Measurements from ENCODE around the gene DTNB. TPM values are rescaled to one million over a fixed set of nuclear protein-coding genes. Genes with fewer than 3 reads are reported as not detected.

DTNB gene
- total RNA-seq, 2 donors from 2014 or later, result 4.3 to 4.4 TPM

DNA sequence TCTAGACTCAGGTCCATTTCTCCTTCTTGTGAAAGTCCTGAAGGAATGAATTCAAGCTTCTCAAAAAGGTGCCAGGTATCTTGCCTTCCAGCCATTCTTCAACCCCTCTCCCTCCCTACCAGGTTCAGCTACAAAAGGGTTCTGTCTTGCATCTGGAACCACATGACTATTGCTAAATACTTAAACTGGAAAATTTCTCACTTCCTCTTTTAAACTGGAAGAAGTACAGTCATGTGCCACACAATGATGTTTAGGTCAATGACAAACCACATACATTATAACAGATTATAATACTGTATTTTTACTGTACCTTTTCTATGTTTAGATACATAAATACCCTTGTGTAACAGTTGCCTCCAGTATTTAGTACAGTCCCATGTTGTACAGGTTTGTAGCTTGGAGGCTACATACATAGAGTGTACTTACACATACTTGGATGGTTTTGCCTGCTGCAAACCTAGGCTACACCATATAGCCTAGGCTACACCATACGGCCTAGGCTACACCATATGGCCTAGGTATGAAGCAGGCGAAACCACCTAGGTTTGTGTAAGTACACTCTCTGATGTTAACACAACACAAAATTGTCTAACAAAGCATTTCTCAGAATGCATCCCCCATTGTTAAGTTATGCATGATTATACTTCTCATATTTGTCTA is 189.6 kb downstream of the DTNB start:
- Histone ChIP-seq H3K9me3 (no peaks in the 10 kb centered on the region), H3K27me3 (no peaks in the 10 kb centered on the region), H3K4me1 (no peaks in the 10 kb centered on the region), H3K27ac (no peak overlapping the region), H3K4me3 (no peak overlapping the region), H3K36me3 (no peaks in the 10 kb centered on the region)
- DNase-seq (ENCODE audit: low spot score), result no peak
- TF ChIP-seq, protein P1, sequence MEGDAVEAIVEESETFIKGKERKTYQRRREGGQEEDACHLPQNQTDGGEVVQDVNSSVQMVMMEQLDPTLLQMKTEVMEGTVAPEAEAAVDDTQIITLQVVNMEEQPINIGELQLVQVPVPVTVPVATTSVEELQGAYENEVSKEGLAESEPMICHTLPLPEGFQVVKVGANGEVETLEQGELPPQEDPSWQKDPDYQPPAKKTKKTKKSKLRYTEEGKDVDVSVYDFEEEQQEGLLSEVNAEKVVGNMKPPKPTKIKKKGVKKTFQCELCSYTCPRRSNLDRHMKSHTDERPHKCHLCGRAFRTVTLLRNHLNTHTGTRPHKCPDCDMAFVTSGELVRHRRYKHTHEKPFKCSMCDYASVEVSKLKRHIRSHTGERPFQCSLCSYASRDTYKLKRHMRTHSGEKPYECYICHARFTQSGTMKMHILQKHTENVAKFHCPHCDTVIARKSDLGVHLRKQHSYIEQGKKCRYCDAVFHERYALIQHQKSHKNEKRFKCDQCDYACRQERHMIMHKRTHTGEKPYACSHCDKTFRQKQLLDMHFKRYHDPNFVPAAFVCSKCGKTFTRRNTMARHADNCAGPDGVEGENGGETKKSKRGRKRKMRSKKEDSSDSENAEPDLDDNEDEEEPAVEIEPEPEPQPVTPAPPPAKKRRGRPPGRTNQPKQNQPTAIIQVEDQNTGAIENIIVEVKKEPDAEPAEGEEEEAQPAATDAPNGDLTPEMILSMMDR (IDR thresholded peaks at IDR 0.05), result no peak

DNA sequence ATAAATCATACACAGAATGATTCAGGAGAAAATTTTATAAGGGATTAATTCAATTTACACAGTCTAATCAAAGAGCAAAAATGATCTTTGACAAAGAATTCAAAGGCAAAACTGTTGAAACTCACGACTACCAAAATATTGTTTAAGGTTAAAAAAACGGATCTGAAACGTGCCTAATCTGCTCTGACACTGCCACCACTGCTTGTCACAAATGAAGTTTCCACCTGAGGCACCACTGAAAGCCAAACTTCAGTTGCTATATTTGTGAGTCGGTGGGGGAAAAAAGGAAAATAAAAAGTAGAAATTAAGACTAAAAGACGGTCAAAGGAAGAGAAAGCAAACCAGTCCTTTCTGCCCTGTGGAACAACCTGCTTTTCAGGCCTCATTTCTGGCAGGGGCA is 191.0 kb downstream of the DTNB start:
- H3K27me3 ChIP-seq, result no peaks in the 10 kb centered on the region
- no peaks in the 10 kb centered on the region for H3K4me1 ChIP-seq
- no peaks in the 10 kb centered on the region for H3K36me3 ChIP-seq
- TF ChIP-seq, protein P1 (IDR thresholded peaks at IDR 0.05), result no peak
- H3K27ac ChIP-seq, result no peak overlapping the region
- H3K9me3 ChIP-seq, result no peaks in the 10 kb centered on the region
- H3K4me3 ChIP-seq, result no peak overlapping the region
- no peak for DNase-seq (ENCODE audit: low spot score)

DNA sequence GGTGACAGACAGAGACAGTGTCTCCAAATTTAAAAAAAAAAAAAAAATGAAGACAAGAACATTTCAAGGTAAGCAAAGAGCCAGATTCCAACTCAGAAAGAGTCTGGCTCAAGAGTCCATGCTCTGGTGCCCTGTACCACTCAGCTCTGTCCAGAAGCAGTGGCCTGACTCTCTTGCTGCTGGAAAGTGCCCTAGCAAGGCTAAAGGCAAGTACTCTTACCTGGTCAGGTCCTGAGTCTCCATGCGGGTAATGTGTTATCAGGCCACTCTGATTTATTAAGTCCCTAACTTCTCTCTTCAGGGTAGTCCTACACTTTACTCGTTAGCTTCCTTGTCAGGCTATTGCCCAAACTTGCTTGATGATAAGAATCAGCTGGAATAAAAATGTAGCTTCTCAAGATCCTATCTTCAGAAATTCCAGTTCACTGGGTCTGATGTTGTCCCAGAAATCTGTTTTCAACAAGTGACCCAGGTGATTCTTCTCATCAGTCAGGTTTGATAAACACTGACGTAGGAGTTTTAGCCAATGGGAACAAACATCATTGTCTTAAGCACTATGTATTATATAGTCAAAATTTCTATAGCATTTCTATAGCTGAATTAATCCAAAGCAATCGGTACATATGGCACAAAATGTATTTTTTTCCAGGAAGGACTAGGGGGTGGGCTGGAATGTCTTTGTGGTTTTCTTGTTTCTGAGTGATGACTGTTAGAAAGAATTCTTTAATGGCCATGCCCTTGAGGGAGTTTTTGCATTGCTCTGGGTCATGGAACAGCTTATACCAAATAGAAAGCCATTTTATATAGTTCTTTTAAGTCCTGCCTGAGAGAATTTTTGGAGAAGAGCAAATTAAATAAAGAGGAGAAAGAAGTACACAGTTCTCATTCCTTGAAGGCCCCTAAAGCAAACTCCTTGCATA is 191.7 kb downstream of the DTNB start:
- H3K4me3 ChIP-seq, result no peak overlapping the region
- TF ChIP-seq, protein P1 (IDR thresholded peaks at IDR 0.05), result no peak
- H3K36me3 ChIP-seq, result no peaks in the 10 kb centered on the region
- H3K9me3 ChIP-seq, result peaks cover 0 to 1% of the 10 kb centered on the region in 2 donors
- no peaks in the 10 kb centered on the region for H3K27me3 ChIP-seq
- no peaks in the 10 kb centered on the region for H3K4me1 ChIP-seq
- DNase-seq (ENCODE audit: low spot score), result no peak
- no peak overlapping the region for H3K27ac ChIP-seq

DNA sequence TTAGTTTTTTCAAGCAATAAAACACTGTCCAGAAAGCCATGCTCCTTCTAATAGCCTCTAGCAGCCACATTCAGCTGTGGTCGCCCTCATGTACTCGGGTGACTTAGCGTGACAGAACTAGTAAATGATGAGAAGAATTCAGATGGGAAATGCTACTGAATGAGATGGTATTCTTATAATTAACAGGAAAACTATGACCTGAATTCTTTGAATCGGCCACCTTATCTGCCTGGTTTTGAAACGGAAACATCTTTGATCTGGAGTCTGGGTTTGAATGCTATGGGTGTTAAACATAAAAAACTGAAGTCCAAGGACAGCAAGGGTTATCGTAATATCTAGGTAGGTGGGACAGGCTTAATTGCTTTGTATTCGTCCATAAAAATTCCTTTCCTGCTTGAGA is 192.8 kb downstream of the DTNB start:
- Histone ChIP-seq H3K27ac (no peak overlapping the region), H3K4me3 (no peak overlapping the region), H3K9me3 (peaks cover 0 to 12% of the 10 kb centered on the region in 2 donors), H3K27me3 (no peaks in the 10 kb centered on the region), H3K4me1 (no peaks in the 10 kb centered on the region), H3K36me3 (no peaks in the 10 kb centered on the region)
- DNase-seq (ENCODE audit: low spot score), result no peak
- TF ChIP-seq, protein P1 (IDR thresholded peaks at IDR 0.05), result no peak

DNA sequence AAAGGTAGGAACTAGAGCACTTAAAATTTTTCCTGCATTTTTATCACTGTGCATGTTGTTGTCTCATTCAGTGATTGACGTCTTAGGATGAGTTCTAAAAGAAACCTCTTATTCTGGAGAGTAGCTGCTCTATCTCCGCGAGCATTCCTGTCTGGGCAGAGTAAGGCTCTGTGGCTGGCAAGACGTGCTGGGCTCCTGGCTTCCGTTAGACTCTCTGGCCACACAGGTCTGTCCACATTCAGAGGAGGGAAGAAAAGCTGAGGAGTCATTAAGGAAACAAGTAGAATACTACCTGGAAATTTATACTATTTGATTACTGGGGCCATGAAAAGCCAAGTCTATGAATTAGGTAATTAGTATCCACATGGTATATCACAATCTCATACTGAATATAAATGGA is 193.6 kb downstream of the DTNB start:
- H3K9me3 ChIP-seq, result peaks cover 0 to 18% of the 10 kb centered on the region in 2 donors
- TF ChIP-seq, protein P1 (IDR thresholded peaks at IDR 0.05), result no peak

More for the DNA sequence above, 193.6 kb downstream of the DTNB start:
- Histone ChIP-seq H3K27me3 (no peaks in the 10 kb centered on the region), H3K4me3 (no peak overlapping the region), H3K27ac (no peak overlapping the region), H3K36me3 (no peaks in the 10 kb centered on the region), H3K4me1 (no peaks in the 10 kb centered on the region)
- no peak for DNase-seq (ENCODE audit: low spot score)

Data from right atrium auricular region (tissue), 2 donors.